Kidney glomerular epithelial cell (primary cell): ENCODE data around the gene SCARB1.

Source experiments
- DNase-seq: peaks from one replicate; lab custom pipeline; 2025; lab: John Stamatoyannopoulos, UW

Gene SCARB1

DNA sequence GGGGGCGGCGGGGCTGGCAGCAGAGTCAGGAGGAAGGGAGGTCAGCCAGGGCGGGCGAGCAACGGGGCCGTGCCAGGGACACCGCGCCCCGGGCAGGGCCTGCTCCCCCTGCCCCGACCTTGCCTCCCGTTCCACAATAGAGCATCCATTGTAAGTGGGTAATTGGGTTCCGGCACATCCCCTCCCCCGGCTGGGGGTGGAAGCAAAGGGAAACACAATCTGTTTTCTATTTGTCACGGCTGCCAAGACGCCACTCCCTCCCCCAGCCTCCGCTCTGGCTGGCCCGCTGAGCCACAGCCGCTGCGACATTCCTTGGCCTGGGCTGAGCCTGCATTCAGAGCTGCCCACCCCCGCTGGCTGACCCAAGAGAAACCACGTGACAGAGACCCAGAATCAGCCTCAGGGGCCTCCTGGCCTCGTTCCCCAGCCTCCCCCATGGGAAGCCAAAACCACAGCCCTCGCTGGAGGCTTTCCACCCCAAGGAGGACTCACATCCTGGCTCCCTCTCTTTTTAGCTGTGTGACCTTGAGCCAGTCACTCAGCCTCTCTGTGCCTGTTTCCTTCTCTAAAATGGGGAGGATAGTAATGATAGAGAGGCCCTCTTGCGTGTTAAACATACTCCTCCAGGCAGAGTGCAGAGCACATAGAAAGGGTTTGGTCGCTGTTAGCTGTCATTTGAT, 117.6 kb downstream of the SCARB1 start:
- DNase-seq = peak; percentile 76

DNA sequence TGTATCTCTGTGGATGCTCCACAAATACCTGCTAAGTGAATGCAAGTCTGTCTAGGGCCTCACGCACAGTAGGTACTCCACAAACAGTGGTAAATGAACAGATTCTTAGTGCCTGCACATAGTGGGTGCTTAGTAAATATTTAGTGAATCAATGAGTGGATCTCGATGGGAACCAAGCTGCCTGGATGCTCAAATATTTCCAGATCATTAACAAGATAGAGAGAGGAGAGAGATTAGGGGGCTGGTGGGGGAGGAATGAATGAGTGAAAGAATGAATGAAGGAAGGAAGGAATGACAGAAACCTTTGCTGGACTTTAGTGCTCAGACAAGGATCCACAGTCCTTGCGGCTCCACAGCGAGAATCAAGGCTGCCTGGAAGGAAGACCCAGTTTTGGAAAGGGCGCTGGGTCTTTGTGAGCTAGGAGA, 118.2 kb downstream of the SCARB1 start:
- DNase-seq = no peak

DNA sequence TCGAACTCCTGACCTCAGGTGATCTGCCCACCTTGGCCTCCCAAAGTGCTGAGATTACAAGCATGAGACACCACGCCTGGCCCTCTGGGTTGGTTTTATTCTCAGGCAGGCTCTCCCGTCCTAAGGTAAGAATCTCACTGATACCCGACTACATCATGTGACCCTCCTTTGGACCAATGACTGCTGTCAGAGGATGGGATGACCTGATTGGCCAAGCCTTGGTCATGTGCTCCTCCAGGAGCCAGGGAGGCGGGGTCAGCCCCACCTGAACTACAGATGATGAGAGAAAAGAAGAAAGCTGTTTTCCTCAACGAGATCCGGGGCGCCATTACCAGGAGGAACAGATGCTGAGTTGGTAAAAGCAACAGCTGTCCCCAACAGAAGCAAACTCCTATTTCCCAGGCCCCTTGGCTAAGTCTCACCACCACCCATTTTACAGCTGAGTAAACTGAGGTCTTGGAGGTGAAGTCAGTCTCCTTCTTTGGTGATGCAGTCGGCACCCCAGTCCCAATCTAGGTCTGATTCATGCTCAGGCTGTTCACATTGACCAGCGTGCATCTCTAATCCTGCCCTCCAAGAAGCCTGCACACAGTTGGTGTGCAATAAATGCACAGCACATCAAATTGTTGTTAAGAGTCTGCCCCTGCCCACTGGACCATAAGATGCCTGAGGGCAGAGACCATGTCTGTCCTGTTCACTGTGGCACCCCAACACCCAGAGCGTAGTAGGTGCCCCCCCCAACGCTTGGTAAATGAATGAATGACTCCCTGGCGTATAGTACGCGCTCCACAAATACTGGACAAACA, 118.8 kb downstream of the SCARB1 start:
- DNase-seq = no peak

DNA sequence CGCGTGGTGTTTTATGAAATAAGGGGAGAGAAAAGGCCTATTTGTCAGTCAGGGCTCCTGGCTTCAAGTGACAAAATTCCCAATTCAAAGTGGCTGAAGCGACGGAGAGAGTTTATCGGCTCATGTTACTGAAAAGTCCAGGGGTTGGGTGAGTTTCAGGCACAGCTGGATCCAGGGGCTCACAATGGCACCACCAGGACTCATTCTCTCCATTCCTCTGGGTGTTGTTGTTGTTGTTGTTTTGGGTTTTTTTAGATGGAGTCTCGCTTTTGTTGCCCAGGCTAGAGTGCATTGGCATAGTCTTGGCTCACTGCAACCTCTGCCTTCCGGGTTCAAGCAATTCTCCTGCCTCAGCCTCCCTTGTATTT, 119.4 kb downstream of the SCARB1 start:
- DNase-seq = no peak

DNA sequence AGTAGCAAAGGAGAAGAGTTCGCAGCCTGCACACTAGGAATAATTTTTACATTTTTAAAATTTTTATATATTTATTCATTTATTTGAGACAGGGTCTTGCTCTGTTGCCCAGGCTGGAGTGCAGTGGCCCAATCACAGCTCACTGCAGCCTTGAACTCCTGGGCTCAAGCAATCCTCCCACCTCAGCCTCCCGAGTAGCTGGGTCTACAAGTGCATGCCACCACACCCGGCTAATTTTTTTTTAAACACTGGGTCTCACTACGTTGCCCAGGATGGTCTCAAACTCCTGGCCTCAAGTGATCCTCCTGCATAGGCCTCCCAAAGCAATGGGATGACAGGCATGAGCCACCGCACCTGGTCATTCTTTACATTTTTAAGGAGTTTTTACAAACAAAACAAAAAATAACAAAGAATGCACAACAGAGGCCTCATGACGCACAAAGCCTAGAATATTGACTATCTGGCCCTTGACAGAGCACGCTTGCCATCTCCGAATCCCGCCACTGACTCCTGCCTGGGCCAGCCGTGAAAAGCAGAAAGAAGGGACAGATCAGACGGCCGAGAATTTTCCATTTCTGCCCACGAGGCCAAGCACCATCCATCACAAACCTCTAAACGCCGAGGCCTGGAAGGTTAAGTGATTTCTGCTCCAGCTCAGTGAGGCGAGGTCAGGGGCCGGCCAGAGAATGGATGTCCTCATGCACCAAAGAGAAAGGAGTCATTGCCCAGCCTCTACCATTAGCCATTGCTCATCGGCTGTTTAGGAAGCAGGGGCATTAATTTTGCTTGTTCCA, 120.0 kb downstream of the SCARB1 start:
- no peak for DNase-seq

DNA sequence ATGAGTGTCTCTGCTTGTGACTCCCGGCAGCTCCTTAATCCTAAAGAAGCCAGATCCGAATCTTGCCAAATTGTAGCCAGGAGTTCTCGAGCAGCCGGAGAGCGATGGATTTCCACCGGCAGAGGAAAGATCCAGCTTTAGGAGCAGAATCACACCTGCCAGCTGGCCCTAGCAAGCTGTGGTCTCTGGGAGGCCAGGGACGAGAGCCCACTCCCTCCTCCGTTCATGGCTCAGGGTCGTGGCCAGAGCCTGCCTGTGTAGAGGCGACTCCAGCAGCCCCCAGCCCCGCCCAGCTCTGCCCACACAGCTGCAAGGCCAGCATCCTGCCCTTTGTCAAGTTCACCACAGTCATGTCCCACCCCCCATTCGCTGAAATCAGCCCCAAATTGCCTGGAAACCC, 121.0 kb downstream of the SCARB1 start:
- no peak for DNase-seq

DNA sequence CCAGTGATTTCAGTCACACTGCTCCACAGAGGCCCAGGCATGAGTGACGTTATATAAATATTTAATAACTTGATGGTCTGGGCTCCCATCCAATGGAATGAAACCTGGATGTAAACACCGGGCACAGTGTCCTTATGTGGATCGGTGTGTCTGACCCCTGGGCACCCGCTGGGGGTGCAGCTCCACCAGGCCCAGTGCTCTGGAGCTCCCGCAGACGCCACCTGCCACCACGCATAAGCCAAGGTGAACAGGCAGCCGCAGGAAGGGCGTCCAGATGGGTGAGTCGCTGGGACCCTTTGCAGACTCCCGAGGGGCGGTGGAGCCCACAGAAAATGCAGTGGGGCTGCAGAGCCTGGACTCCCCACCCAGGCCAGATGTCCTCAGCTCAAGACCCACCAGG, 121.6 kb downstream of the SCARB1 start:
- DNase-seq = no peak

DNA sequence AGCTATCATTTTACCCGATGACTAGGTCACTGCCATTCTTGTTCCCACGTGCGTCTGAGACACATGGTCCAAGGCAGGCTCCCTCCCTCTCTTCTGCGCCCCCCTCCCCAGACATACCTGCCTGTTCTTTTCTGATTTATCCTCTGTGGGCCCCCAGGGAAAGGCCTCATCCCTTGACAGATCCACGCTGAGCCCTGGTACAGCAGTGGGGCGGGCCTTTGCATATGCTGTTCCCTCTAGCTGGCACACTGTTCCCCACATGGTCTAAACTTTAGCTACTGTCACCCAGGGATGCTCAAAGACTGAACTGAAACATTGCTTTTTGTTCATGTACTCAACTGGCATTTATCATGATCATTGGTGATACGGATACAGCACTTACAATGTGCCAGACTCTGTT, 122.5 kb downstream of the SCARB1 start:
- DNase-seq = no peak

DNA sequence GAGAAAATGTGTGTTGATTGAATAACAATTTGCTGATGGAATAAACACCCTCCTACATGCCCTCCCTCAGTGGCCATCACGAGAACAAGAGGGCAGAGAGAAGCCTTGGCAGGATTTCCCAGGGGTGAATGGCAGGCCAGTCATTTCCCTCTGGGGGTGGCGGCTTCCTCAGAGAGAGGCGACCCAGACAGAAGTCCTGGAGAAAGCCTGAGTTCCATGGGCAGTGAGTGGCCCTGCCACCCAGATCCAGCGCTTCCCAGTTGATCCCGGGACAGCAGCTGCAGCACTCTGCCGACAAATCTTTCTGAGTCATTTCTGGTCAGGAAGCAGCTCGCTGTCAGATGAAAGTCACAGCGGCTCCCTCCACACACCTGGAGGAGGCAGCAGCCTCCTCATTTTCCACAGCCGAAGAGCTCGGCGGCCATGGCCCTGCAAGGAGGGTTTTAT, 123.0 kb downstream of the SCARB1 start:
- peak; percentile 36 for DNase-seq

DNA sequence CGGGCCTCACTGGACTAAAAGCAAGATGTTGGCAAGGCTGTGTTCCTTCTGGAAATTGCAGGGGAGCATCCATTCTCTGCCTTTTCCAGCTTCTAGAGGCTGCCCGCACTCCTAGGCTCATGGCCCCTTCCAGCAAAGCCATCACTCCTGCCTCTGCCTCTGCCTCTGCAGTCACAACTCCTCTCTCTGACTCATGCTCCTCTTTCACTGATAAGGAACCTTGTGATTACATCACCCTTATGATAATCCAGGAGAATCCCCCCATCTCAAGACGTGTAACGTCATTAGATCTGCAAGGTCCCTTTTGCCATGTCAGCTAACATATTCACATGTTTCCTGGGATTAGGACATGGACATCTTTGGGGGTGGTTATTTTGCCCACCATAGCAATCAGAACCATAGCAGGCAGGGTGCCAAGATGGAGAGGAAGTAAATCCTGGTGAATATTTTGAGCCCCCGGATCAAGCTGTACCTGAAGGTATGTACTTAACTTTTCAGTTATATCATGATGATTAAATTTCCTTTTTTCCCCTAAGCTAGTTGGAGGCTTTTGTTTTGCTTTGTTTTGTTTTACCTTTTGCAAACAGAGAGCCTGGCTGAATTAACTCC, 123.6 kb downstream of the SCARB1 start:
- no peak for DNase-seq

DNA sequence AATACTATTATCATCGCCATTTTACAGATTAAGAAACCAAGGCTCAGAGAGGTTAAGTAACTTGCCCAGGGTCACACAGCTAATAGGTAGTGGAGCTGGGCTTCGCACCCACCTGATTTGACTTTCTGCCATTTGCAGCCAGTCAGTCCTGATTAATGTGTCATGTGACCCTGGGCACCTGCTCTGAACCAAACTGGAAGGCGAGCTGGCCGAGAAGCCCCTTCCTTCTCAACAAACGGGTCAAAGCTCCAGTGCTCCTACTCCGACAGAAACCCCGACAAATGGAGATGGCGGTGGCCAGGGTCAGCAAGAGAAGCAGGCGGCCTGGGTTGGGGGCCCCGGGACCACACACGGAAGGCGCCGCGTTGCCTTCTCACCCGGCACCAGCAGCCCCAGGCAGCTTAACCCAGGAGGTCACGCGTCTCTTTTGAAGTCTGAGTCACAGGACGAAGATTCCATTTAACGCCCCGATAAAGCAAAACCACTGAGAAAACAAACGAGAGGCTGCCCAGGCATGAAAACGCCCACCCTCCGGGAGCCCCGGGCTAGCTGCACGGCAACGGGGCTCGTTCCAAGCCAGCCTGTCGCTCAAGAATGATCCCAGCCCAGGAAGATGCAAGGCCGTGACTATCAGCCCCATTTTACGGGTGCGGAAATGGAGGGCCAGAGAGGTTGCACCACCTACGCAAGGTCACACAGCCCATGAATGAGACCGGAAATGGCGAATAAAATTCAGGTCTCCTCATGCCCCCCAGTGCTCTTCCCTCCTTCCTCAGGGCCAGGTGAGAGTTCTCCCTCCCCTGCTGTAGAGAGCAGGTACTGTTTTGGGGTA, 124.8 kb downstream of the SCARB1 start:
- DNase-seq = peak; percentile 30

DNA sequence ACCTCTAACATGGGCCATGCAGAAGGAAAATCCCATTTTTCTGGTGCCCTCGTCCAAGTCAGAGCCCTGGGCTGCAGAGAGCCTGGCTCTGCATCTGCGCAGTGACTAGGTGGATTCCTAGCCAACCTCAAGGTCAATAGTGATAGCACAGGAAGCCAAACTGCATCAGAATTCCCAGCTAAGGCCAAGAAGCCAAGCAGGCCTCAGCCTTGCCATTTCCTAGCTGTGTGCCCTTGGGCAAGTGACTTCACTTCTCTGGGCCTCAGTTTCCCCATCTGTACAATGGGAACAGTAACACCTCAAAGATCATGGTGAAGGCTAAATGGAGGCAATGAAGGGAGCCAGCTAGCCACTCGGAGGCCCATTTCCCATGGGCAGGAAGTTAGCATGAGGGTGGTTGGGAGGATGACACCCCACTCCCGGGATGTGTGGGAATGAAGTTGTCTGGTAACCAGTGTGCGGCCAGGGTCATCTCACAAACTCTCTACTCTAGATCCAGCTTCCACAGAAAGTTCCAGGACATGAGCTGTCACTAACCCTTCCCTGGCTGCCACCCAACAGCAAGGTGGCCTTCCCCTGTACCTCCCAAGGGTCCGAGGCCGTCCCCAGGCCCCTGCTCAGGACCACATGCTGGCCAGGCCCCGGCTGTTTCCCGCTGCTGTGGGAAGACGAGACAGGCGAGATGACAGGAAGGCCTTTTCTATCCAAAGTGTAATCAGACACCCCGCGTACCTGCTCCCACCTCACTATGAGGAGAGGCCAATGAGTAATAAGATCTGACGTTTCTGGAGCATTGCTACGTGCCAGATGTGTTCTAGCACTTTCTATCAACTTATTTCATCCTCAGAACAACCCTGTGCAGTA, 125.7 kb downstream of the SCARB1 start:
- no peak for DNase-seq

DNA sequence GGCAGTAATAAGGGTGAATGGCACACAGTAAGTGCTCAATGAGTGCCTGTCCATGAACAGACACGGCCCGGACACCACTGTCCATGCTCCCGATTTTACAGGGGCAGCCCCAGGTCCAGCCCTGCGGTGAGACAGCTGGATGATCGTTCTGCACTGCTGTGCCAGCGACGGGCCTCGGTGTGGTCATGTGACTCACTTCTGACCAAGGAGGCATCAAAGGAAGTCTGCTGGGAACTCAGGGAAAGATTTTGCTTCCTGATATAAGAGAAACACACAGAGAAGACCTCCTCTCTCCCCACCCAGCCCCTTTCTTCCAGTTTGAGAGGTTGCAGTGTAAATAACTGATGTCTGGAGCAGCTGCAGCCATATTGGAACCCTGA, 126.6 kb downstream of the SCARB1 start:
- DNase-seq = peak; percentile 11

DNA sequence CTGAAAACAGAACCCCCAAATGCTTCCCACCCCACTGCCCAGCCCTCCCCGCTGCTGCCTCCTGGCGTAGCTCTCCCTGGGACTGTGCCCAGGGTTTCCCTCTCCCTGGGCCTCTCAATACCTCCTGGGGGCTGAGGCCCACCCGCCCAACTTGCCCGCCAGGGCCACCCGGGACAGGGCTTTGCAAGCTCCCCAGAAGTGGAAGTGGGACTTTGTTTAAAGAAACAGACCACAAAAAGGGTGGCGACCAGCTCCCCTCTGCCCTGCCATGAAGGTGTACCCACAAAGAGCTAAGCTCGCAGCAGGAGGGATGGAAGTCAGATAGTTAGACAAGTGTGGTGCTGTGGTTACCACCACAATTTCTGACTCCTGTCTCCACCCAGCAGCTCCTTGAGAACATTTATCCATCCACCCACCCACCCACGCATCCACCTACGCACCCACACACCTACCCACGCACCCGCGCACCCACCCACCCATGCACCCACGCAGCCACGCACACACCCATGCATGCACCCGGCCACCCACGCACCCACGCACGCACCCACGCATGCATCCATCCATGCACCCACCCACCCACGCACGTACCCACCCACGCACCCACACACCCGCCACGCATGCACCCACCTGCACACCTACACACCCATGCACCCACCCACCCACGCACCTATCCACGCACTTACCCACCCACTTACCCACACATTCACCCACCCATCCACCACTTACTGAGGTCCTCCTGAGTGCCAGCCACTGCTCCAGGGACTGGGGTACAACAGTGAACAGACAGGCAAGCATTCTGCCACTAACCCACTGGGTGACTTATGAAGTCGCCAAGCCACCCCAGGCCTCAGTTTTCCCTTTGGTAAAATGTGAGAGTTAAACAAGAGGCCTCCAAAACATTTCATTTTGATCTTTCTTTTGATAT, 127.3 kb downstream of the SCARB1 start:
- no peak for DNase-seq

DNA sequence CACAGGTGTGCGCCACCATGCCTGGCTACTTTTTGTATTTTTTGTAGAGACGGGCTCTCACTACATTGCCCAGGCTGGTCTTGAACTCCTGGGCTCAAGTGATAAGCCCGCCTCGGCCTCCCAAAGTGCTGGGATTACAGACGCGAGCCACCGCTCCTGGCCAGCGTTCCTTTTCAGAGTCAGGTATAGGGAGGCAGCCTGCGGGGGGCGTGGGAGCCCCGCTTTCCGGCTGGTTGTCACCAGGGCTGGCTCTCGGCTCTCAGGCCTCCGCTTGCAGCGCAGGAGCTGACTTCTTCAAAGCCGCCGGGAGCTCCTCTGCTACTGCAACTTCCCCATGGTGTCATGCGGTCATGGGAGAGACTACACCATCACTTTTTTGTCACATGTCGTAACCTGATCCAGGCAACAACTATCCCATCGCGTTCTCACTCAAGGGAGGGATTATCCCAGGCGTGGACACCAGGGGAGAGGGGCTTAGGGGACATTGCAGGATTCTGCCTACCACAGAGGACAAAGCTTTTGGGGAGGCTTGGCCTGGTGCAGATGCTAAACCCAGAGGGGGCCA, 129.4 kb downstream of the SCARB1 start:
- no peak for DNase-seq

DNA sequence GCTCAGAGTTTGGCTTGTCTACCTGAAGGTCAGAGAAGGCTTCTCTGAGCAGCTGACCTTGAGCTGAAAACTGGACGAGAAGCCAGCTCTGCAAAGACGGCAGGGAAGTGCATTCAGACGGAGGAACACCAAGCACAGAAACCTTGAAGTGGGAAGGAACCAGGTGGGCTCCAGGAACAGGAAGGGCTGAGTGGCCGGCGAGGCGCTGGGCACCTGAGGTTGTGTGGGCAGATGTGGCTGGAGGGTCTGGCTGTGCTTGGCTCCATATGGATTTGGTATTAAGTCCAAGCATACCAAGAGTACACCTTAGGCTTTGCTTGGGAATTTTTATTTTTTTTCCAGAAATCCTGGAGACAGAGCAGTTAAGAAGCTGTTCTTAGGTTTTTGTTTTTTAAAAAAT, 130.6 kb downstream of the SCARB1 start:
- no peak for DNase-seq

DNA sequence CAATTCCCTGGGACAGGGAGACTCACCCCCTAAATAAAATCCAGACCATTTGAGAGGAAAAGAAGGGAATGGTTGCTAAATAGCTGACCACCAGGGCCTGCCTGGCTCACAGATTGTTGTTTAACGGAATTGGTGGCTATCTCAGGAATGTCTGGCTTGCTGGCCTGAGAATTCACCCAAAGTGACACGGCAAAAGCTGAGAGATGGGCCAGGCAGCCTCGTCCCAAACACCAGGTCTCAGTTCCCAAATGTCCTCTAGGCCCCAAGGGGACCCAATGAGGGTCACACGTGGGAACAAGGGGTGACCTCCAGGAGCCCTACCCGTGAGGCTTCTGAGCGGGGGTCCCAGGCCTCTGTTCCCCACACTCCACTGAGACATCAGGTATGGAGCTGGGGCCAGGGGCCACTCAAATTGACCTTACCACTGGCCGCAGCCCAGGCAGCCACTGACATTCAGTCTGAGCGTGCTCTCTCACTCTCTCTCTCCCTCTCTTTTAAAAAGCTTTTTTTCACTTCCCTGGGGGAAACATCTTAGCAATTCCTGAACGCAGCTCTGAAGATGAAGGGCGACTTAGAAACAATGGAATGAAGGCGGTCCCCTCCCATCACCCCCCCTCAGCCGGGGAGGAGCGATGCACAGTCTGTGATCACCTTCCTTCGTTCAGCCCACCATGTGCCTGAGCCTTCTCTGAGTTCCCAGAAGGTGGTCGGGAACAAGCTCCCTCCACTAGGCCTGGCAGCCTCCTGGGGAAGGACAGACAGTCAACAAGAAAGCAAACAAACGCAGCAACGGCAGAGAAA, 131.2 kb downstream of the SCARB1 start:
- no peak for DNase-seq

DNA sequence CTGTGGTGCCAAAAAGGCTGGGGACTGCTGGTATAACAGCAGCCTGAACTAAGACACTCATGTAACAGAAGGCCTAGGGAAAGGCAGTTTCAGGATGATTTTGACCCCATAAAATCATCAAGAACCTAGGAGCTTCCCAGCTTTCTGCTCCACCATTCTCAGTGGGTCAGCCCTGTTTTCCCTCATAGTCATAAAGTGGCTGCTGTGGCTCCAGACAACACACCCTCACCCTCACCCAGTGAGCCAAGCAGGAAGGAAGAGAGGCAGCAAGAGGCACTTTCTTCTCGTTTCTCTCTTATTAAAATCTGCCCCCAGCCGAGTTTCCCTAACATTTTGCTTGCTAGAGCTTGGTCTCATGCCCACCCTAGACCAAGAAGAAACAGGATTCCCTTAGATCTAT, 131.8 kb downstream of the SCARB1 start:
- no peak for DNase-seq
